Fibroblast of skin of right biceps (primary cell): Measurements from ENCODE around the gene FGF8.

ENCODE experiments used
- DNase-seq: peaks from one replicate; pipeline ENCODE4 v3.0.0-alpha.2; 2013

Gene FGF8

GRCh38 chr10:101781984-101782810 is 6.3 kb upstream of the FGF8 start:
- DNase-seq = no peak

GRCh38 chr10:101781655-101781983 is 5.7 kb upstream of the FGF8 start:
- DNase-seq = no peak

- DNase-seq = peak; percentile 64
Observed at GRCh38 chr10:101780818-101781654, 5.1 kb upstream of the FGF8 start.

GRCh38 chr10:101780187-101780817 is 4.4 kb upstream of the FGF8 start:
- DNase-seq = no peak

- peak; percentile 59 for DNase-seq
Observed at GRCh38 chr10:101779544-101780186, 3.8 kb upstream of the FGF8 start.

- peak; percentile 10 for DNase-seq
Observed at GRCh38 chr10:101778781-101779543, 3.0 kb upstream of the FGF8 start.

GRCh38 chr10:101778151-101778780 is 2.4 kb upstream of the FGF8 start:
- no peak for DNase-seq

- no peak for DNase-seq
Observed at GRCh38 chr10:101777619-101778145, 1.8 kb upstream of the FGF8 start.

- DNase-seq = no peak
Observed at GRCh38 chr10:101776161-101776817, 375 bp upstream of the FGF8 start.

- DNase-seq = no peak
Observed at GRCh38 chr10:101774589-101775272, 1.2 kb downstream of the FGF8 start.

- DNase-seq = no peak
Observed at GRCh38 chr10:101773923-101774588, 1.9 kb downstream of the FGF8 start.

GRCh38 chr10:101772895-101773761 is 2.8 kb downstream of the FGF8 start:
- DNase-seq = no peak

GRCh38 chr10:101772017-101772894 is 3.7 kb downstream of the FGF8 start:
- DNase-seq = no peak

- DNase-seq = no peak
Observed at GRCh38 chr10:101771380-101771779, 4.5 kb downstream of the FGF8 start.

GRCh38 chr10:101770331-101771215 is 5.3 kb downstream of the FGF8 start:
- no peak for DNase-seq

- DNase-seq = no peak
Observed at GRCh38 chr10:101769541-101770180, 6.3 kb downstream of the FGF8 start.
